Activated gamma-delta T cell treated with anti-CD3 and anti-CD28 coated beads, Interleukin-2, amount 50 U/mL, for 16 hours (primary cell): Measurements from ENCODE around the gene TOM1.
"Not testable (repeated sequence)": the region's sequence is repeated elsewhere in the genome, so short reads cannot be mapped to it uniquely, and the experiment has no call there.

ENCODE experiments used
- DNase-seq: peaks from one replicate; pipeline ENCODE4 v3.0.0-alpha.2; 2020; ENCODE audit warnings: low read depth

TOM1 gene

GRCh38 chr22:35375031-35375430, 75.3 kb downstream of the TOM1 start:
- no peak for DNase-seq

GRCh38 chr22:35375526-35375925, 75.8 kb downstream of the TOM1 start:
- DNase-seq = no peak

- DNase-seq = no peak
These were observed 77.2 kb downstream of the TOM1 start for GRCh38 chr22:35376728-35377472.

GRCh38 chr22:35377735-35378134, 78.0 kb downstream of the TOM1 start:
- no peak for DNase-seq

- DNase-seq = no peak
These were observed 78.9 kb downstream of the TOM1 start for GRCh38 chr22:35378621-35379020.

- DNase-seq = no peak
These were observed 79.7 kb downstream of the TOM1 start for GRCh38 chr22:35379146-35379993.

- no peak for DNase-seq
These were observed 80.3 kb downstream of the TOM1 start for GRCh38 chr22:35380013-35380412.

GRCh38 chr22:35380537-35381423, 81.1 kb downstream of the TOM1 start, which contains the start of gene HMOX1:
HMOX1 (plus strand) TSS chr22:35381096; CDS start chr22:35381174, 78 bp downstream.
- peak; percentile 9 for DNase-seq

- DNase-seq = no peak
These were observed 81.8 kb downstream of the TOM1 start for GRCh38 chr22:35381424-35382009.

- DNase-seq = no peak
These were observed 84.0 kb downstream of the TOM1 start for GRCh38 chr22:35383679-35384071.

- DNase-seq = no peak
These were observed 84.8 kb downstream of the TOM1 start for GRCh38 chr22:35384527-35384926.

GRCh38 chr22:35384975-35385588, 85.4 kb downstream of the TOM1 start:
- DNase-seq = no peak

GRCh38 chr22:35386670-35387288, 87.1 kb downstream of the TOM1 start:
- DNase-seq = no peak

GRCh38 chr22:35390933-35391332, 91.2 kb downstream of the TOM1 start:
- no peak for DNase-seq

- no peak for DNase-seq
These were observed 92.7 kb downstream of the TOM1 start for GRCh38 chr22:35392357-35392756.

GRCh38 chr22:35393116-35394010, 93.7 kb downstream of the TOM1 start:
- no peak for DNase-seq

GRCh38 chr22:35394011-35394312, 94.3 kb downstream of the TOM1 start:
- DNase-seq = no peak

GRCh38 chr22:35394810-35395563, 95.3 kb downstream of the TOM1 start:
- no peak for DNase-seq

GRCh38 chr22:35396622-35397021, 96.9 kb downstream of the TOM1 start:
- DNase-seq = not testable (repeated sequence)
